WTC11 (cell line): ENCODE measurements around the gene WFDC1. TPM values are rescaled to one million over a fixed set of nuclear protein-coding genes. Genes with fewer than 3 reads are reported as not detected.

Experiments
- ATAC-seq: fragments of 200-7000 bp; cut with Tn5 transposase; 2 replicates; pipeline ENCODE4 v1.10.0; 2021; ENCODE audit warnings: mild to moderate bottlenecking, moderate library complexity
- CTCF ChIA-PET: fragments of 300-600 bp; sonication (Branson Sonifier 250); formaldehyde crosslinking; loops from one replicate; lab custom pipeline; 2021; ENCODE audit warnings: antibody characterized with exemption; lab: Charles Lee
- POLR2A ChIA-PET: fragments of 350-600 bp; sonication (Branson Sonifier 250); formaldehyde crosslinking; loops from one replicate; lab custom pipeline; 2021; ENCODE audit warnings: antibody characterized with exemption; lab: Charles Lee
- DNase-seq: peaks from one replicate; pipeline ENCODE4 v3.0.0; 2021; ENCODE audit warnings: low spot score
- H3K27ac Mint-ChIP-seq: 2 replicates; pipeline ENCODE4 v1.8.0; 2021; ENCODE audit warnings: mixed read lengths
- H3K27me3 Mint-ChIP-seq: 2 replicates; pipeline ENCODE4 v1.8.0; 2021; ENCODE audit warnings: low read depth, mild to moderate bottlenecking, moderate library complexity, mixed read lengths
- H3K36me3 Mint-ChIP-seq: 2 replicates; pipeline ENCODE4 v1.8.0; 2021; ENCODE audit warnings: mixed read lengths
- H3K4me1 Mint-ChIP-seq: 2 replicates; pipeline ENCODE4 v1.8.0; 2022; ENCODE audit warnings: mixed read lengths
- H3K4me3 Mint-ChIP-seq: 2 replicates; pipeline ENCODE4 v1.8.0; 2021; ENCODE audit warnings: mild to moderate bottlenecking, moderate library complexity, mixed read lengths
- H3K9me3 Mint-ChIP-seq: 2 replicates; pipeline ENCODE4 v1.8.0; 2021; ENCODE audit warnings: mixed read lengths
- CBFB ChIP-seq: sonication (generic); formaldehyde crosslinking; IDR thresholded peaks from 2 replicates; pipeline ENCODE4 v1.8.1; 2022; ENCODE audit warnings: mild to moderate bottlenecking, low read depth, missing genetic modification reagents
- CREB1 ChIP-seq: sonication (generic); formaldehyde crosslinking; IDR thresholded peaks from 2 replicates; pipeline ENCODE4 v1.8.0; 2023; ENCODE audit warnings: mild to moderate bottlenecking, missing genetic modification reagents
- MLX ChIP-seq: sonication (generic); formaldehyde crosslinking; IDR thresholded peaks from 2 replicates; pipeline ENCODE4 v1.8.1; 2023; ENCODE audit warnings: mild to moderate bottlenecking, missing genetic modification reagents, moderate library complexity
- MXD4 ChIP-seq: fragments of 250-450 bp; sonication (Bioruptor Pico); IDR thresholded peaks from 2 replicates; pipeline ENCODE4 v1.8.0; 2021; ENCODE audit warnings: mild to moderate bottlenecking, moderate library complexity, borderline replicate concordance
- SMAD4 ChIP-seq: sonication (generic); formaldehyde crosslinking; IDR thresholded peaks from 2 replicates; pipeline ENCODE4 v1.8.0; 2022; ENCODE audit warnings: mild to moderate bottlenecking, missing genetic modification reagents
- SP1 ChIP-seq: sonication (generic); formaldehyde crosslinking; conservative IDR thresholded peaks from 2 replicates; pipeline ENCODE4 v1.8.1; 2022; ENCODE audit warnings: missing genetic modification reagents
- ZBTB43 ChIP-seq: sonication (generic); formaldehyde crosslinking; IDR thresholded peaks from 2 replicates; pipeline ENCODE4 v1.8.1; 2023; ENCODE audit warnings: mild to moderate bottlenecking, missing genetic modification reagents
- ZNF138 ChIP-seq: sonication (generic); formaldehyde crosslinking; conservative IDR thresholded peaks from 2 replicates; pipeline ENCODE4 v1.8.1; 2022; ENCODE audit warnings: mild to moderate bottlenecking, moderate library complexity, missing genetic modification reagents
- total RNA-seq: library from RNA; stranded (reverse); gene quantifications from 3 replicates; pipeline ENCODE4 v1.2.3, GENCODE V29; 2021
- TF ChIP-seq, protein P1 (sequence below): sonication (generic); formaldehyde crosslinking; IDR thresholded peaks from 2 replicates; pipeline ENCODE4 v1.8.0; 2022; ENCODE audit warnings: mild to moderate bottlenecking, missing genetic modification reagents
- TF ChIP-seq, protein P2 (sequence below): fragments of 200-600 bp; IDR thresholded peaks from 2 replicates; pipeline ENCODE4 v1.8.0; 2022; ENCODE audit warnings: antibody characterized with exemption
- TF ChIP-seq, protein P3 (sequence below): sonication (generic); formaldehyde crosslinking; IDR thresholded peaks from 2 replicates; pipeline ENCODE4 v1.8.0; 2022; ENCODE audit warnings: mild to moderate bottlenecking, missing genetic modification reagents

The WFDC1 gene
- total RNA-seq, 1 experiment from 2014 or later = 0.50 TPM

GRCh38 chr16:84283314-84284153 is 11.1 kb upstream of the WFDC1 start:
- CTCF ChIA-PET = interaction anchor here (0.8 to 3.0 kb wide), 2 partner anchors 25 to 201 kb away, joined by 3 to 16 read pairs; no protein-coding TSS in a partner anchor
- peak; percentile 41 for ATAC-seq
- TF ChIP-seq, protein P1, sequence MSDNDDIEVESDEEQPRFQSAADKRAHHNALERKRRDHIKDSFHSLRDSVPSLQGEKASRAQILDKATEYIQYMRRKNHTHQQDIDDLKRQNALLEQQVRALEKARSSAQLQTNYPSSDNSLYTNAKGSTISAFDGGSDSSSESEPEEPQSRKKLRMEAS (CRISPR knock-in tag) = 0 out of 2 replicates have a peak, but pooled peaks have one; percentile 10
- TF ChIP-seq SMAD4 (CRISPR knock-in tag) (no peak), ZNF138 (CRISPR knock-in tag) (0 out of 2 replicates have a peak, but pooled peaks have one; percentile 29)
- TF ChIP-seq, protein P2, sequence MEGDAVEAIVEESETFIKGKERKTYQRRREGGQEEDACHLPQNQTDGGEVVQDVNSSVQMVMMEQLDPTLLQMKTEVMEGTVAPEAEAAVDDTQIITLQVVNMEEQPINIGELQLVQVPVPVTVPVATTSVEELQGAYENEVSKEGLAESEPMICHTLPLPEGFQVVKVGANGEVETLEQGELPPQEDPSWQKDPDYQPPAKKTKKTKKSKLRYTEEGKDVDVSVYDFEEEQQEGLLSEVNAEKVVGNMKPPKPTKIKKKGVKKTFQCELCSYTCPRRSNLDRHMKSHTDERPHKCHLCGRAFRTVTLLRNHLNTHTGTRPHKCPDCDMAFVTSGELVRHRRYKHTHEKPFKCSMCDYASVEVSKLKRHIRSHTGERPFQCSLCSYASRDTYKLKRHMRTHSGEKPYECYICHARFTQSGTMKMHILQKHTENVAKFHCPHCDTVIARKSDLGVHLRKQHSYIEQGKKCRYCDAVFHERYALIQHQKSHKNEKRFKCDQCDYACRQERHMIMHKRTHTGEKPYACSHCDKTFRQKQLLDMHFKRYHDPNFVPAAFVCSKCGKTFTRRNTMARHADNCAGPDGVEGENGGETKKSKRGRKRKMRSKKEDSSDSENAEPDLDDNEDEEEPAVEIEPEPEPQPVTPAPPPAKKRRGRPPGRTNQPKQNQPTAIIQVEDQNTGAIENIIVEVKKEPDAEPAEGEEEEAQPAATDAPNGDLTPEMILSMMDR = no peak
- Mint-ChIP-seq H3K9me3 (peaks cover 5% of the 10 kb centered on the region), H3K27me3 (peaks cover 2% of the 10 kb centered on the region; the same call in 1 of the 2 replicates), H3K27ac (peak overlapping the region; percentile 47), H3K4me1 (peaks cover 29% of the 10 kb centered on the region), H3K36me3 (no peaks in the 10 kb centered on the region), H3K4me3 (peak overlapping the region; percentile 29)
- DNase-seq = no peak
- POLR2A ChIA-PET = interaction anchor here (1.1 to 1.2 kb wide), 2 partner anchors 11 to 17 kb away, joined by 4 read pairs; partner anchors contain the start of gene WFDC1

DNA sequence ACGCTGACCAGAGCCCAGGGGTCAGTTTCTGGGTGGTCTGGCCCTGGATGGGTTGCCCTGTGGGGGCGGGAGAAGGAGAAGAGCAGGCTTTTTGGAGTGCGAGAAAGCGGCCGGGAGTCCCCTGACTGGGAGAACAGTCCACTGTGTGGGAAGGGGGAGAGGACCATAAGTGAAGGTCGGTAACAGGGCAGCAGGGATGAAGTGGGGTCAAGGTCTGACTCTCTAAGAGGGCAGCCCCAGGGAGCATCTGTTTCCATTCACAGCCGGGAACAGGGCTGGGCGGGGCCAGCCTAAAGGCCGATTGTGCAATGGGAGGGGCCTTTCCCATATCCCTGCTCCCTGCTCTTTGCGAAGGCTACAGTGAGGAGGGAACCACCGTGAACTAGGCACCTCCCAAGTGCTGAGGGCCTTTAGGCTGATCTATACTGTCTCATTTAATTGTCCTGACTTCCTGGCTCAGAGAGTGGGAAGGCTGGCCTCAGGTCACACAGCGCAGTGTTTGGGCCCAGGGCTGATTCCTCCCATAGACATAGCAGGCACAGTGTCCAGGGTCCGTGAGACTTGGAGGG is 10.4 kb upstream of the WFDC1 start:
- ChIA-PET POLR2A (interaction anchor here (1.1 to 1.2 kb wide), 2 partner anchors 10 to 16 kb away, joined by 4 read pairs; partner anchors contain the start of gene WFDC1), CTCF (interaction anchor here (0.8 to 3.0 kb wide), 2 partner anchors 24 to 32 kb away, joined by 3 to 16 read pairs; no protein-coding TSS in a partner anchor)
- H3K36me3 Mint-ChIP-seq = no peaks in the 10 kb centered on the region
- ATAC-seq (peak; percentile 89), DNase-seq (peak; percentile 55)
- 0 out of 2 replicates have a peak overlapping the region, but pooled peaks have one; percentile 47 for H3K27ac Mint-ChIP-seq
- H3K4me1 Mint-ChIP-seq = peaks cover 22% of the 10 kb centered on the region
- peak overlapping the region; percentile 29 for H3K4me3 Mint-ChIP-seq
- 0 out of 2 replicates have a peak, but pooled peaks have one; percentile 30 for TF ChIP-seq CBFB
- TF ChIP-seq, protein P3, sequence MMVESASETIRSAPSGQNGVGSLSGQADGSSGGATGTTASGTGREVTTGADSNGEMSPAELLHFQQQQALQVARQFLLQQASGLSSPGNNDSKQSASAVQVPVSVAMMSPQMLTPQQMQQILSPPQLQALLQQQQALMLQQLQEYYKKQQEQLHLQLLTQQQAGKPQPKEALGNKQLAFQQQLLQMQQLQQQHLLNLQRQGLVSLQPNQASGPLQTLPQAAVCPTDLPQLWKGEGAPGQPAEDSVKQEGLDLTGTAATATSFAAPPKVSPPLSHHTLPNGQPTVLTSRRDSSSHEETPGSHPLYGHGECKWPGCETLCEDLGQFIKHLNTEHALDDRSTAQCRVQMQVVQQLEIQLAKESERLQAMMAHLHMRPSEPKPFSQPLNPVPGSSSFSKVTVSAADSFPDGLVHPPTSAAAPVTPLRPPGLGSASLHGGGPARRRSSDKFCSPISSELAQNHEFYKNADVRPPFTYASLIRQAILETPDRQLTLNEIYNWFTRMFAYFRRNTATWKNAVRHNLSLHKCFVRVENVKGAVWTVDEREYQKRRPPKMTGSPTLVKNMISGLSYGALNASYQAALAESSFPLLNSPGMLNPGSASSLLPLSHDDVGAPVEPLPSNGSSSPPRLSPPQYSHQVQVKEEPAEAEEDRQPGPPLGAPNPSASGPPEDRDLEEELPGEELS (CRISPR knock-in tag) = no peak
- no peak for TF ChIP-seq MXD4
- no peak for TF ChIP-seq MLX
- no peak for TF ChIP-seq SMAD4 (CRISPR knock-in tag)
- peaks cover 2% of the 10 kb centered on the region; the same call in 1 of the 2 replicates for H3K27me3 Mint-ChIP-seq
- peaks cover 7% of the 10 kb centered on the region for H3K9me3 Mint-ChIP-seq

GRCh38 chr16:84286578-84287240 is 8.0 kb upstream of the WFDC1 start:
- Mint-ChIP-seq H3K4me1 (peaks cover 23% of the 10 kb centered on the region), H3K27me3 (peaks cover 2% of the 10 kb centered on the region; the same call in 1 of the 2 replicates)
- POLR2A ChIA-PET = no interaction called here

DNA sequence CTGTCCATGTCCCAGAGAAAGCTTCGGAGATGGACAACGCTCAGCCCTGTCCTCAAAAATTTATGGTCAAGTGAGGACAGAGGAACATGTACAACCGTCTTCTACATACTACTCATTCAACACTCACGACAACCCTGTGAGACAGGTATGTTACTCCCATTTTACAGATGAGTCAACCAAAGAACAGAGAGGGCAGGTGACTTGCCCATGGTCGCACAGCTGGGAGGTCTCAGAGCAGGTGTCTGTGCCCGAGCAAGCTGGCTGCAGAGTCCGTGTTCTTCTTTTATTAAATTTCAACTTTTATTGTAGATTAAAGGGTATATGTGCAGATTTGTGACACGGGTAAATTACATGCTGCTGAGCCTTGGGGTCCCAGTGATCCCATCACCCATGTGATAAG is 5.8 kb upstream of the WFDC1 start:
- TF ChIP-seq ZBTB43 (CRISPR knock-in tag) = no peak
- TF ChIP-seq CREB1 (CRISPR knock-in tag) = no peak
- TF ChIP-seq, all 79 proteins: peak for 0
- no peak overlapping the region for H3K4me3 Mint-ChIP-seq
- no peaks in the 10 kb centered on the region; the same call in 1 of the 2 replicates for H3K27me3 Mint-ChIP-seq
- CTCF ChIA-PET = interaction anchor here (1.4 kb wide), 1 partner anchor 19 kb away, joined by 4 read pairs; no protein-coding TSS in a partner anchor
- no peak for ATAC-seq
- POLR2A ChIA-PET = no interaction called here
- no peak overlapping the region for H3K27ac Mint-ChIP-seq
- no peak for DNase-seq
- no peaks in the 10 kb centered on the region for H3K36me3 Mint-ChIP-seq
- H3K9me3 Mint-ChIP-seq = peaks cover 7% of the 10 kb centered on the region
- H3K4me1 Mint-ChIP-seq = peaks cover 25% of the 10 kb centered on the region

More at GRCh38 chr16:84286578-84287240, 8.0 kb upstream of the WFDC1 start:
- CTCF ChIA-PET = no interaction called here
- no peak for DNase-seq
- no peak overlapping the region for H3K27ac Mint-ChIP-seq
- peaks cover 7% of the 10 kb centered on the region for H3K9me3 Mint-ChIP-seq
- no peak overlapping the region for H3K4me3 Mint-ChIP-seq
- TF ChIP-seq SP1 (CRISPR knock-in tag) = no peak
- no peaks in the 10 kb centered on the region for H3K36me3 Mint-ChIP-seq
- ATAC-seq = no peak
